ENCODE measurements around the gene HOXB8.

Gene HOXB8

GRCh38 chr17:48583708-48584222 is 31.3 kb downstream of the HOXB8 start:
- DNase-seq (ENCODE audit: low spot score) = no peak

GRCh38 chr17:48582750-48583069 is 32.4 kb downstream of the HOXB8 start:
- no peak for DNase-seq (ENCODE audit: low spot score)

- no peak for DNase-seq (ENCODE audit: low spot score)
Observed at GRCh38 chr17:48579760-48580554, 35.1 kb downstream of the HOXB8 start.

- no peak for DNase-seq (ENCODE audit: low spot score)
Observed at GRCh38 chr17:48579471-48579759, 35.7 kb downstream of the HOXB8 start.

- DNase-seq (ENCODE audit: low spot score) = no peak
Observed at GRCh38 chr17:48578616-48579470, 36.2 kb downstream of the HOXB8 start.

- peak; percentile 78 for DNase-seq (ENCODE audit: low spot score)
Observed at GRCh38 chr17:48577946-48578615, 37.0 kb downstream of the HOXB8 start, which contains the start of gene HOXB4. HOXB4 (minus strand) TSS chr17:48578350; CDS start chr17:48578319, 31 bp downstream.

GRCh38 chr17:48577330-48577945 is 37.7 kb downstream of the HOXB8 start:
- peak; percentile 29 for DNase-seq (ENCODE audit: low spot score)

GRCh38 chr17:48576479-48577309 is 38.4 kb downstream of the HOXB8 start:
- no peak for DNase-seq (ENCODE audit: low spot score)

GRCh38 chr17:48575673-48576478 is 39.2 kb downstream of the HOXB8 start:
- no peak for DNase-seq (ENCODE audit: low spot score)

GRCh38 chr17:48575066-48575582 is 40.0 kb downstream of the HOXB8 start:
- DNase-seq (ENCODE audit: low spot score) = no peak

- DNase-seq (ENCODE audit: low spot score) = no peak
Observed at GRCh38 chr17:48574505-48575065, 40.5 kb downstream of the HOXB8 start.

- DNase-seq (ENCODE audit: low spot score) = no peak
Observed at GRCh38 chr17:48571826-48572417, 43.2 kb downstream of the HOXB8 start.

GRCh38 chr17:48571024-48571818 is 43.9 kb downstream of the HOXB8 start:
- no peak for DNase-seq (ENCODE audit: low spot score)

GRCh38 chr17:48570325-48571023 is 44.6 kb downstream of the HOXB8 start:
- DNase-seq (ENCODE audit: low spot score) = no peak

GRCh38 chr17:48569674-48570324 is 45.3 kb downstream of the HOXB8 start:
- no peak for DNase-seq (ENCODE audit: low spot score)

- no peak for DNase-seq (ENCODE audit: low spot score)
Observed at GRCh38 chr17:48569240-48569582, 45.9 kb downstream of the HOXB8 start.

- no peak for DNase-seq (ENCODE audit: low spot score)
Observed at GRCh38 chr17:48568499-48569239, 46.4 kb downstream of the HOXB8 start.
